OCI-LY1 (cell line): ENCODE data around the gene CD38.
A peak's percentile ranks its signal among the peaks of the same experiment; 100 is the strongest.

Experiments
- H2AFZ ChIP-seq: fragments of 200-600 bp; sonication (generic), shearing (Covaris generic); 2 replicates; pipeline ENCODE4 v1.6.0; 2014; ENCODE audit warnings: antibody characterized with exemption, mild to moderate bottlenecking, low read length
- H3F3A ChIP-seq: fragments of 200-600 bp; sonication (generic), shearing (Covaris generic); 2 replicates; pipeline ENCODE4 v1.6.0; 2014; ENCODE audit warnings: mild to moderate bottlenecking, antibody characterized with exemption, low read length, moderate library complexity; ENCODE audit not compliant: insufficient read depth
- H3K27ac ChIP-seq: fragments of 200-600 bp; sonication (generic); 2 replicates; pipeline ENCODE4 v1.5.1; 2014; ENCODE audit warnings: low read length, mixed run types, mild to moderate bottlenecking, low read depth; ENCODE audit not compliant: poor library complexity, severe bottlenecking
- H3K27me3 ChIP-seq: fragments of 200-600 bp; sonication (generic); 2 replicates; pipeline ENCODE4 v1.6.0; 2014; ENCODE audit warnings: antibody characterized with exemption, mild to moderate bottlenecking, low read length, moderate library complexity; ENCODE audit not compliant: insufficient read depth
- H3K36me3 ChIP-seq: fragments of 200-600 bp; sonication (generic); 2 replicates; pipeline ENCODE4 v1.6.1; 2014; ENCODE audit warnings: mild to moderate bottlenecking, antibody characterized with exemption, low read length, moderate library complexity, mixed read lengths; ENCODE audit not compliant: insufficient read depth
- H3K4me1 ChIP-seq: fragments of 200-600 bp; sonication (generic); 2 replicates; pipeline ENCODE4 v1.5.1; 2014; ENCODE audit warnings: mild to moderate bottlenecking, low read length, moderate library complexity; ENCODE audit not compliant: insufficient read depth, severe bottlenecking
- H3K4me2 ChIP-seq: fragments of 200-600 bp; sonication (generic), shearing (Covaris generic); 2 replicates; pipeline ENCODE4 v1.6.1; 2014; ENCODE audit warnings: low read length
- H3K4me3 ChIP-seq: fragments of 200-600 bp; sonication (generic); 2 replicates; pipeline ENCODE4 v1.5.1; 2014; ENCODE audit warnings: low read length, low read depth, mild to moderate bottlenecking, mixed read lengths; ENCODE audit not compliant: poor library complexity, severe bottlenecking
- H3K79me2 ChIP-seq: fragments of 200-600 bp; shearing (Covaris generic); 2 replicates; pipeline ENCODE4 v1.6.1; 2016; ENCODE audit warnings: mixed run types, low read length, mixed read lengths; ENCODE audit not compliant: insufficient read depth
- H3K9ac ChIP-seq: fragments of 200-600 bp; sonication (generic), shearing (Covaris generic); 2 replicates; pipeline ENCODE4 v1.6.1; 2014; ENCODE audit warnings: mild to moderate bottlenecking, low read length, mixed read lengths
- H3K9me2 ChIP-seq: fragments of 200-600 bp; sonication (generic), shearing (Covaris generic); 2 replicates; pipeline ENCODE4 v1.6.1; 2014; ENCODE audit warnings: low read depth, mild to moderate bottlenecking, low read length, mixed read lengths
- H3K9me3 ChIP-seq: fragments of 200-600 bp; shearing (Covaris generic); 2 replicates; pipeline ENCODE4 v1.6.1; 2014; ENCODE audit warnings: low read length, mixed read lengths
- H4K20me1 ChIP-seq: fragments of 200-600 bp; sonication (generic), shearing (Covaris generic); 2 replicates; pipeline ENCODE4 v1.6.0; 2016; ENCODE audit warnings: mild to moderate bottlenecking, low read length; ENCODE audit not compliant: insufficient read depth
- EZH2 ChIP-seq: fragments of 200-600 bp; sonication (generic), shearing (Covaris generic); IDR thresholded peaks from 2 replicates; pipeline ENCODE4 v1.8.0; 2017; ENCODE audit warnings: borderline replicate concordance, mixed run types, mild to moderate bottlenecking, antibody characterized with exemption, low read length, moderate library complexity, mixed read lengths
- TF ChIP-seq, protein P1 (sequence below): fragments of 200-600 bp; sonication (generic), shearing (Covaris generic); IDR thresholded peaks from 2 replicates; pipeline ENCODE4 v1.5.1; 2017; ENCODE audit warnings: mild to moderate bottlenecking, antibody characterized with exemption, low read length, moderate library complexity, mixed read lengths

CD38 gene

GRCh38 chr4:15882675-15883086, 104.6 kb downstream of the CD38 start:
- H2AFZ ChIP-seq, result no peak overlapping the region
- H3K27ac ChIP-seq, result no peak overlapping the region
- H3K4me2 ChIP-seq, result no peak overlapping the region
- H3K79me2 ChIP-seq, result no peaks in the 10 kb centered on the region
- no peaks in the 10 kb centered on the region for H3K4me1 ChIP-seq
- H3K27me3 ChIP-seq, result no peaks in the 10 kb centered on the region
- no peak for TF ChIP-seq EZH2
- TF ChIP-seq, protein P1, sequence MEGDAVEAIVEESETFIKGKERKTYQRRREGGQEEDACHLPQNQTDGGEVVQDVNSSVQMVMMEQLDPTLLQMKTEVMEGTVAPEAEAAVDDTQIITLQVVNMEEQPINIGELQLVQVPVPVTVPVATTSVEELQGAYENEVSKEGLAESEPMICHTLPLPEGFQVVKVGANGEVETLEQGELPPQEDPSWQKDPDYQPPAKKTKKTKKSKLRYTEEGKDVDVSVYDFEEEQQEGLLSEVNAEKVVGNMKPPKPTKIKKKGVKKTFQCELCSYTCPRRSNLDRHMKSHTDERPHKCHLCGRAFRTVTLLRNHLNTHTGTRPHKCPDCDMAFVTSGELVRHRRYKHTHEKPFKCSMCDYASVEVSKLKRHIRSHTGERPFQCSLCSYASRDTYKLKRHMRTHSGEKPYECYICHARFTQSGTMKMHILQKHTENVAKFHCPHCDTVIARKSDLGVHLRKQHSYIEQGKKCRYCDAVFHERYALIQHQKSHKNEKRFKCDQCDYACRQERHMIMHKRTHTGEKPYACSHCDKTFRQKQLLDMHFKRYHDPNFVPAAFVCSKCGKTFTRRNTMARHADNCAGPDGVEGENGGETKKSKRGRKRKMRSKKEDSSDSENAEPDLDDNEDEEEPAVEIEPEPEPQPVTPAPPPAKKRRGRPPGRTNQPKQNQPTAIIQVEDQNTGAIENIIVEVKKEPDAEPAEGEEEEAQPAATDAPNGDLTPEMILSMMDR, result peak; percentile 71
- H3K9ac ChIP-seq, result no peak overlapping the region
- no peaks in the 10 kb centered on the region for H4K20me1 ChIP-seq
- no peaks in the 10 kb centered on the region for H3K9me2 ChIP-seq
- no peaks in the 10 kb centered on the region for H3K36me3 ChIP-seq
- no peaks in the 10 kb centered on the region for H3F3A ChIP-seq
- no peak overlapping the region for H3K4me3 ChIP-seq
- H3K9me3 ChIP-seq, result no peaks in the 10 kb centered on the region

- H3K36me3 ChIP-seq, result no peaks in the 10 kb centered on the region
- no peaks in the 10 kb centered on the region for H3K79me2 ChIP-seq
- H4K20me1 ChIP-seq, result no peaks in the 10 kb centered on the region
- H3F3A ChIP-seq, result no peaks in the 10 kb centered on the region
- TF ChIP-seq, protein P1, result no peak
- TF ChIP-seq EZH2, result no peak
- no peaks in the 10 kb centered on the region for H3K9me2 ChIP-seq
- H3K4me2 ChIP-seq, result no peak overlapping the region
- no peak overlapping the region for H3K4me3 ChIP-seq
- no peak overlapping the region for H2AFZ ChIP-seq
- no peaks in the 10 kb centered on the region for H3K9me3 ChIP-seq
- H3K27ac ChIP-seq, result no peak overlapping the region
- no peaks in the 10 kb centered on the region for H3K27me3 ChIP-seq
- no peaks in the 10 kb centered on the region for H3K4me1 ChIP-seq
- no peak overlapping the region for H3K9ac ChIP-seq
Measured at GRCh38 chr4:15883610-15884243, 105.6 kb downstream of the CD38 start.

DNA sequence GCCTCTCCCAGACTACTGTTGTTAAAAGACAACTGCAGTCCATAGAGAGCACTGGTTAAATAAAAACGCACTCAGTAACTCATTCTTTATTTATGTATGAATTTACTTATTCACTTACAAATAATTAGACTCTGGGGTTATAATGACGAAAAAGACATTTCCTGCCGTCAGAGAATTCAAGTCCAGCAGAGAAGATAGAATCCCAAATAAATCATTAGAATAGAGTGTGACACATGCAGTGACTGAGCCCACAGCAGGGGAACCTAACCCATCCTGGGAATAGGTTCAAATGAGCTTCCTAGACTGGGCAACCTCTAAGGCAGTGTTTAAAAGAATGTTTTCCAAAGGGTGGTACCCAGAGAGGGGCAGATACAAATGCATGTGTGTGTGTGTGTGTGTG, 106.5 kb downstream of the CD38 start:
- TF ChIP-seq, protein P1, result no peak
- TF ChIP-seq EZH2, result no peak
- no peak overlapping the region for H3K27ac ChIP-seq

More for the DNA sequence above, 106.5 kb downstream of the CD38 start:
- Histone ChIP-seq H3K4me2 (no peak overlapping the region), H3K36me3 (no peaks in the 10 kb centered on the region), H3K27me3 (no peaks in the 10 kb centered on the region), H3K4me1 (no peaks in the 10 kb centered on the region), H3K9ac (no peak overlapping the region), H3K4me3 (no peak overlapping the region), H3F3A (no peaks in the 10 kb centered on the region), H2AFZ (no peak overlapping the region), H4K20me1 (no peaks in the 10 kb centered on the region), H3K9me2 (no peaks in the 10 kb centered on the region), H3K79me2 (no peaks in the 10 kb centered on the region), H3K9me3 (no peaks in the 10 kb centered on the region)
